GM23338 (cell line): ENCODE data around the gene SEC24C.
"Not testable (repeated sequence)": the region's sequence is repeated elsewhere in the genome, so short reads cannot be mapped to it uniquely, and the experiment has no call there.

Source experiments
- EZH2phosphoT487 ChIP-seq: fragments of 200-600 bp; sonication (generic); IDR thresholded peaks from one replicate; pipeline ENCODE4 v1.8.1; 2018; ENCODE audit warnings: antibody characterized with exemption; ENCODE audit not compliant: unreplicated experiment
- TF ChIP-seq, protein P1 (sequence below), 2 experiments: fragments of 200-600 bp in 1 of 2; sonication (generic) in 1 of 2; conservative IDR thresholded peaks; 2 replicates each; pipeline versions ENCODE4 v1.5.1 to v1.6.1; 2016 to 2017; ENCODE audit warnings: antibody characterized with exemption in 2 of 2, low read depth in 2 of 2, mild to moderate bottlenecking in 2 of 2, moderate library complexity in 1 of 2

DNA sequence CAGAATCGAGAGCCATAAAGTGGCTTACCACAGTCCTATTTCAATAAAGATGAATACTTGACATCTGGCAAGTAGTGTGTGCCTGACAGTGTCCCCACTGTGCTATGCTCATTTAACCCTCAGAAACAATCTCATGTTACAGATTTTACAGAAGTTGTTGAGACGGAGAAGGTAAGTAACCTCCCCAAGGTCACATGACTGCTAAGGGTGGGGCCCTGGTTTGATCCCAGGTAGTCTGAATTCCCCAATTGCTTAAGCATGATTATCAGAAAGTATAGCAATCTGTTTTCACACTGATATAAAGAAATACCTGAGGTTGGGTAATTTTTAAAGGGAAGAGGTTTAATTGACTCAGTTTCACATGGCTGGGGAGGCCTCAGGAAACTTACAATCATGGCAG lies 45.4 kb upstream of the SEC24C start:
- TF ChIP-seq EZH2phosphoT487: not testable (repeated sequence)
- TF ChIP-seq, protein P1, sequence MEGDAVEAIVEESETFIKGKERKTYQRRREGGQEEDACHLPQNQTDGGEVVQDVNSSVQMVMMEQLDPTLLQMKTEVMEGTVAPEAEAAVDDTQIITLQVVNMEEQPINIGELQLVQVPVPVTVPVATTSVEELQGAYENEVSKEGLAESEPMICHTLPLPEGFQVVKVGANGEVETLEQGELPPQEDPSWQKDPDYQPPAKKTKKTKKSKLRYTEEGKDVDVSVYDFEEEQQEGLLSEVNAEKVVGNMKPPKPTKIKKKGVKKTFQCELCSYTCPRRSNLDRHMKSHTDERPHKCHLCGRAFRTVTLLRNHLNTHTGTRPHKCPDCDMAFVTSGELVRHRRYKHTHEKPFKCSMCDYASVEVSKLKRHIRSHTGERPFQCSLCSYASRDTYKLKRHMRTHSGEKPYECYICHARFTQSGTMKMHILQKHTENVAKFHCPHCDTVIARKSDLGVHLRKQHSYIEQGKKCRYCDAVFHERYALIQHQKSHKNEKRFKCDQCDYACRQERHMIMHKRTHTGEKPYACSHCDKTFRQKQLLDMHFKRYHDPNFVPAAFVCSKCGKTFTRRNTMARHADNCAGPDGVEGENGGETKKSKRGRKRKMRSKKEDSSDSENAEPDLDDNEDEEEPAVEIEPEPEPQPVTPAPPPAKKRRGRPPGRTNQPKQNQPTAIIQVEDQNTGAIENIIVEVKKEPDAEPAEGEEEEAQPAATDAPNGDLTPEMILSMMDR (conservative IDR thresholded peaks at IDR 0.05; ENCODE audit: low read depth in 2 of 2): not testable (repeated sequence)
